OCI-LY1 (cell line): ENCODE results near the gene DCTD.

Experiments
- H2AFZ ChIP-seq: fragments of 200-600 bp; sonication (generic), shearing (Covaris generic); 2 replicates; pipeline ENCODE4 v1.6.0; 2014; ENCODE audit warnings: antibody characterized with exemption, mild to moderate bottlenecking, low read length
- H3F3A ChIP-seq: fragments of 200-600 bp; sonication (generic), shearing (Covaris generic); 2 replicates; pipeline ENCODE4 v1.6.0; 2014; ENCODE audit warnings: mild to moderate bottlenecking, antibody characterized with exemption, low read length, moderate library complexity; ENCODE audit not compliant: insufficient read depth
- H3K27ac ChIP-seq: fragments of 200-600 bp; sonication (generic); 2 replicates; pipeline ENCODE4 v1.5.1; 2014; ENCODE audit warnings: low read length, mixed run types, mild to moderate bottlenecking, low read depth; ENCODE audit not compliant: poor library complexity, severe bottlenecking
- H3K27me3 ChIP-seq: fragments of 200-600 bp; sonication (generic); 2 replicates; pipeline ENCODE4 v1.6.0; 2014; ENCODE audit warnings: antibody characterized with exemption, mild to moderate bottlenecking, low read length, moderate library complexity; ENCODE audit not compliant: insufficient read depth
- H3K36me3 ChIP-seq: fragments of 200-600 bp; sonication (generic); 2 replicates; pipeline ENCODE4 v1.6.1; 2014; ENCODE audit warnings: mild to moderate bottlenecking, antibody characterized with exemption, low read length, moderate library complexity, mixed read lengths; ENCODE audit not compliant: insufficient read depth
- H3K4me1 ChIP-seq: fragments of 200-600 bp; sonication (generic); 2 replicates; pipeline ENCODE4 v1.5.1; 2014; ENCODE audit warnings: mild to moderate bottlenecking, low read length, moderate library complexity; ENCODE audit not compliant: insufficient read depth, severe bottlenecking
- H3K4me2 ChIP-seq: fragments of 200-600 bp; sonication (generic), shearing (Covaris generic); 2 replicates; pipeline ENCODE4 v1.6.1; 2014; ENCODE audit warnings: low read length
- H3K4me3 ChIP-seq: fragments of 200-600 bp; sonication (generic); 2 replicates; pipeline ENCODE4 v1.5.1; 2014; ENCODE audit warnings: low read length, low read depth, mild to moderate bottlenecking, mixed read lengths; ENCODE audit not compliant: poor library complexity, severe bottlenecking
- H3K79me2 ChIP-seq: fragments of 200-600 bp; shearing (Covaris generic); 2 replicates; pipeline ENCODE4 v1.6.1; 2016; ENCODE audit warnings: mixed run types, low read length, mixed read lengths; ENCODE audit not compliant: insufficient read depth
- H3K9ac ChIP-seq: fragments of 200-600 bp; sonication (generic), shearing (Covaris generic); 2 replicates; pipeline ENCODE4 v1.6.1; 2014; ENCODE audit warnings: mild to moderate bottlenecking, low read length, mixed read lengths
- H3K9me2 ChIP-seq: fragments of 200-600 bp; sonication (generic), shearing (Covaris generic); 2 replicates; pipeline ENCODE4 v1.6.1; 2014; ENCODE audit warnings: low read depth, mild to moderate bottlenecking, low read length, mixed read lengths
- H3K9me3 ChIP-seq: fragments of 200-600 bp; shearing (Covaris generic); 2 replicates; pipeline ENCODE4 v1.6.1; 2014; ENCODE audit warnings: low read length, mixed read lengths
- H4K20me1 ChIP-seq: fragments of 200-600 bp; sonication (generic), shearing (Covaris generic); 2 replicates; pipeline ENCODE4 v1.6.0; 2016; ENCODE audit warnings: mild to moderate bottlenecking, low read length; ENCODE audit not compliant: insufficient read depth
- EZH2 ChIP-seq: fragments of 200-600 bp; sonication (generic), shearing (Covaris generic); IDR thresholded peaks from 2 replicates; pipeline ENCODE4 v1.8.0; 2017; ENCODE audit warnings: borderline replicate concordance, mixed run types, mild to moderate bottlenecking, antibody characterized with exemption, low read length, moderate library complexity, mixed read lengths
- TF ChIP-seq, protein P1 (sequence below): fragments of 200-600 bp; sonication (generic), shearing (Covaris generic); IDR thresholded peaks from 2 replicates; pipeline ENCODE4 v1.5.1; 2017; ENCODE audit warnings: mild to moderate bottlenecking, antibody characterized with exemption, low read length, moderate library complexity, mixed read lengths

DCTD gene

DNA sequence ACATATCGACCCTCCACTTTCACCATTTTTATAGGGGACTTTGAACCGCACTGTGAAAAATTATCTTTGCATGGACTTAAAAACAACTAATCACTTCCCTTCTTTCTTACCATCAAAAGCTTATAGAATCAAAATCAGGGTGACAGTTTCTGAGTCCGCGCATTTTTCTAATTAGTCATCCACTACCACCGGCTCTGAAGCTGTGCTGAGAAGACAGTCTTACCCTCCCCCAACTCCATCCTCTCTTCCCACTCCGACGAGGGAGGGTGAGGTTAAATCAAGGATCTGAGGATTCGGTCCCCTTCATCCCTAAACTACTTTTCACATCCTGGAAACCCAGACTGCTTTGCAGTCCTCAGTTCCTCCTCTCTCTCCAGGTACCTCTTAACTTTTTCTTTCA, 4.2 kb downstream of the DCTD start:
- H3F3A ChIP-seq, result no peaks in the 10 kb centered on the region
- H3K36me3 ChIP-seq, result peaks cover 42% of the 10 kb centered on the region
- no peaks in the 10 kb centered on the region for H3K9me2 ChIP-seq
- no peak overlapping the region for H3K27ac ChIP-seq
- no peaks in the 10 kb centered on the region for H3K27me3 ChIP-seq
- H3K79me2 ChIP-seq, result no peaks in the 10 kb centered on the region
- TF ChIP-seq EZH2, result no peak
- TF ChIP-seq, protein P1, sequence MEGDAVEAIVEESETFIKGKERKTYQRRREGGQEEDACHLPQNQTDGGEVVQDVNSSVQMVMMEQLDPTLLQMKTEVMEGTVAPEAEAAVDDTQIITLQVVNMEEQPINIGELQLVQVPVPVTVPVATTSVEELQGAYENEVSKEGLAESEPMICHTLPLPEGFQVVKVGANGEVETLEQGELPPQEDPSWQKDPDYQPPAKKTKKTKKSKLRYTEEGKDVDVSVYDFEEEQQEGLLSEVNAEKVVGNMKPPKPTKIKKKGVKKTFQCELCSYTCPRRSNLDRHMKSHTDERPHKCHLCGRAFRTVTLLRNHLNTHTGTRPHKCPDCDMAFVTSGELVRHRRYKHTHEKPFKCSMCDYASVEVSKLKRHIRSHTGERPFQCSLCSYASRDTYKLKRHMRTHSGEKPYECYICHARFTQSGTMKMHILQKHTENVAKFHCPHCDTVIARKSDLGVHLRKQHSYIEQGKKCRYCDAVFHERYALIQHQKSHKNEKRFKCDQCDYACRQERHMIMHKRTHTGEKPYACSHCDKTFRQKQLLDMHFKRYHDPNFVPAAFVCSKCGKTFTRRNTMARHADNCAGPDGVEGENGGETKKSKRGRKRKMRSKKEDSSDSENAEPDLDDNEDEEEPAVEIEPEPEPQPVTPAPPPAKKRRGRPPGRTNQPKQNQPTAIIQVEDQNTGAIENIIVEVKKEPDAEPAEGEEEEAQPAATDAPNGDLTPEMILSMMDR, result no peak
- no peaks in the 10 kb centered on the region for H4K20me1 ChIP-seq
- no peaks in the 10 kb centered on the region for H3K9me3 ChIP-seq
- H3K4me1 ChIP-seq, result peaks cover 12% of the 10 kb centered on the region
- H3K9ac ChIP-seq, result no peak overlapping the region
- no peak overlapping the region for H3K4me2 ChIP-seq
- H3K4me3 ChIP-seq, result no peak overlapping the region
- no peak overlapping the region for H2AFZ ChIP-seq

DNA sequence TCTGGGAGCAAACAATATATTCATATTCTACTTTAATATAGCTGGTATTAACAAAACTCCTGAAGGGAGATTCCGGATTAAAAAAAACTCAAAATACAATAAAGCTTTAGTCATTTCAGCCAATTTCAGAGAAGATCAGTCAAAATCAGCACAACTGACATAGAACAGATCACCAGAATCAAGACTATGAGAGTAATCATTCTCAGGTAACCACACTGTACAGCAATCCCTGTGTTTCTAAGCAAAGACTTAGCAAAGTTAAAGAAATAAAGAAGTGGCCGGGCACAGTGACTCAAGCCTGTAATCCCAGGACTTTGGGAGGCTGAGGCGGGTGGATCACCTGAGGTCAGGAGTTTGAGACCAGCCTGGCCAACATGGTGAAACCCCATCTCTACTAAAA, 9.1 kb downstream of the DCTD start:
- TF ChIP-seq EZH2, result no peak
- TF ChIP-seq, protein P1, result no peak
- Histone ChIP-seq H3K9ac (no peak overlapping the region), H4K20me1 (no peaks in the 10 kb centered on the region), H3K4me3 (no peak overlapping the region), H3K79me2 (no peaks in the 10 kb centered on the region), H3K4me1 (no peaks in the 10 kb centered on the region), H3K27ac (no peak overlapping the region), H3F3A (no peaks in the 10 kb centered on the region), H3K27me3 (no peaks in the 10 kb centered on the region), H3K4me2 (no peak overlapping the region), H3K9me3 (no peaks in the 10 kb centered on the region), H3K36me3 (peaks cover 44% of the 10 kb centered on the region), H3K9me2 (no peaks in the 10 kb centered on the region), H2AFZ (no peak overlapping the region)

DNA sequence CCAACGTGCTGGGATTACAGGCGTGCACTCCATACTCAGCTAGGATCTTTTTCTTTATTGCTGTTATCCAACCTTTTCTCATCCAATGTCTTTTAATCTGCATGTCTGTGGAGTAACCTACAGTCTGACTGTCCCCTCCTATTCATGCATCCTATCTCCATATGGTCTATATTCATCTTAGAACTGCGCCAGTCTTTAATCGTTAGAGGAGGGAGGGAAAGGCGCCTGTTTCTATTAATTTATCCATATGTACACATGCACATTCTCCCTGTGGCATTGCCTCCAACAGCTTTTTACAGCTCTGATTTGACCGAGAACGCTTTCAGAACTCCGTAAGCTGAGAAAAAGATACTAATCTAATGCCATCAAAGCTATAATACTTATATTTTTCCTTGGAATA, 9.8 kb downstream of the DCTD start:
- Histone ChIP-seq H3K36me3 (peaks cover 39% of the 10 kb centered on the region), H4K20me1 (no peaks in the 10 kb centered on the region)
- TF ChIP-seq EZH2, result no peak
- TF ChIP-seq, protein P1, result no peak

More for the DNA sequence above, 9.8 kb downstream of the DCTD start:
- H2AFZ ChIP-seq, result no peak overlapping the region
- H3F3A ChIP-seq, result no peaks in the 10 kb centered on the region
- H3K4me3 ChIP-seq, result no peak overlapping the region
- no peaks in the 10 kb centered on the region for H3K4me1 ChIP-seq
- H3K27ac ChIP-seq, result no peak overlapping the region
- H3K27me3 ChIP-seq, result no peaks in the 10 kb centered on the region
- no peak overlapping the region for H3K4me2 ChIP-seq
- H3K79me2 ChIP-seq, result no peaks in the 10 kb centered on the region
- H3K9ac ChIP-seq, result no peak overlapping the region
- H3K9me2 ChIP-seq, result no peaks in the 10 kb centered on the region
- H3K9me3 ChIP-seq, result no peaks in the 10 kb centered on the region
